Sigmoid colon (tissue), 3 donors: ENCODE data around the gene HLA-DQA1.

Experiments used
- POLR2A ChIP-seq, 2 donors: fragments of 450-650 bp; IDR thresholded peaks; one replicate each; pipeline ENCODE4 v1.6.1; 2016; ENCODE audit warnings: antibody characterized with exemption in 2 of 2, mild to moderate bottlenecking in 2 of 2, moderate library complexity in 2 of 2
- TF ChIP-seq, protein P1 (sequence below), 4 experiments: fragments of 450-650 bp in 3 of 4; fragments of 200-600 bp in 1 of 4; IDR thresholded peaks; one replicate each; pipeline ENCODE4 v1.5.1; 2016 to 2019; ENCODE audit warnings: antibody characterized with exemption in 4 of 4, mild to moderate bottlenecking in 3 of 4, moderate library complexity in 2 of 4

DNA sequence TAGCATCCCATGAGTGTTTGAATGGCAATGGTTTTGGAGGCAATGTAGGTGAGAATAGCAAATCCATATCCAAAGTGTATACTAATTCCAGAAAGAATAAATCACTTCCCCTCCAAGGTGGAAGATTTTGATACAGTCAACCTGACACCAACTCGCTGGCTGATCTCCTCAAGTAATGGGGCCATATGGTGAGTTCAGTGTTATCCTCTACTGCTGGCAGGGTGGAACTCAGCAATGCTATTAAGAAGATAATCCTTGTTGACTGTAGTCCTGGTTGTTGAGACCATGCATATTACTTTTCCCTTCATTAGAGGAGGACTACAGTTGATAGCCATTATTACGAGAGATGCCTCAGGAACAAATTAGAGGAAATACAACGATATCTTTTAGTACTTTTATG, 47.0 kb downstream of the HLA-DQA1 start:
- TF ChIP-seq, protein P1, sequence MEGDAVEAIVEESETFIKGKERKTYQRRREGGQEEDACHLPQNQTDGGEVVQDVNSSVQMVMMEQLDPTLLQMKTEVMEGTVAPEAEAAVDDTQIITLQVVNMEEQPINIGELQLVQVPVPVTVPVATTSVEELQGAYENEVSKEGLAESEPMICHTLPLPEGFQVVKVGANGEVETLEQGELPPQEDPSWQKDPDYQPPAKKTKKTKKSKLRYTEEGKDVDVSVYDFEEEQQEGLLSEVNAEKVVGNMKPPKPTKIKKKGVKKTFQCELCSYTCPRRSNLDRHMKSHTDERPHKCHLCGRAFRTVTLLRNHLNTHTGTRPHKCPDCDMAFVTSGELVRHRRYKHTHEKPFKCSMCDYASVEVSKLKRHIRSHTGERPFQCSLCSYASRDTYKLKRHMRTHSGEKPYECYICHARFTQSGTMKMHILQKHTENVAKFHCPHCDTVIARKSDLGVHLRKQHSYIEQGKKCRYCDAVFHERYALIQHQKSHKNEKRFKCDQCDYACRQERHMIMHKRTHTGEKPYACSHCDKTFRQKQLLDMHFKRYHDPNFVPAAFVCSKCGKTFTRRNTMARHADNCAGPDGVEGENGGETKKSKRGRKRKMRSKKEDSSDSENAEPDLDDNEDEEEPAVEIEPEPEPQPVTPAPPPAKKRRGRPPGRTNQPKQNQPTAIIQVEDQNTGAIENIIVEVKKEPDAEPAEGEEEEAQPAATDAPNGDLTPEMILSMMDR (IDR thresholded peaks at IDR 0.05) = no peak
- no peak for TF ChIP-seq POLR2A (IDR thresholded peaks at IDR 0.05)
